Spleen (tissue), 7 donors: ENCODE results near the gene E2F3.

Experiments
- POLR2A ChIP-seq, 3 donors: fragments of 450-650 bp; IDR thresholded peaks; one replicate each; pipeline ENCODE4 v1.5.1; 2017; ENCODE audit warnings: antibody characterized with exemption in 3 of 3, mild to moderate bottlenecking in 1 of 3
- POLR2AphosphoS5 ChIP-seq, 3 donors: sonication (generic); formaldehyde crosslinking; IDR thresholded peaks; one replicate each; pipeline ENCODE4 v1.5.1; 2017; ENCODE audit warnings: antibody characterized with exemption in 3 of 3
- TF ChIP-seq, protein P1 (sequence below), 11 experiments: fragments of 200-600 bp in 7 of 11; fragments of 450-650 bp in 4 of 11; sonication (generic) in 4 of 11; IDR thresholded peaks in 8 of 11; conservative IDR thresholded peaks in 3 of 11; 1 replicate in 7 of 11; 2 replicates in 4 of 11; pipeline versions ENCODE4 v1.4.0 to v1.8.0; 2016 to 2021; ENCODE audit warnings: antibody characterized with exemption in 11 of 11, inconsistent platforms in 4 of 11, mild to moderate bottlenecking in 1 of 11
- donor health status: DM: no; HTN: no; CAD: no; lungs with moderate emphysema.
- donor health status: DM: no; HTN: no; CAD: no.
- donor health status: DM: no; HTN: no; CAD: no.

DNA sequence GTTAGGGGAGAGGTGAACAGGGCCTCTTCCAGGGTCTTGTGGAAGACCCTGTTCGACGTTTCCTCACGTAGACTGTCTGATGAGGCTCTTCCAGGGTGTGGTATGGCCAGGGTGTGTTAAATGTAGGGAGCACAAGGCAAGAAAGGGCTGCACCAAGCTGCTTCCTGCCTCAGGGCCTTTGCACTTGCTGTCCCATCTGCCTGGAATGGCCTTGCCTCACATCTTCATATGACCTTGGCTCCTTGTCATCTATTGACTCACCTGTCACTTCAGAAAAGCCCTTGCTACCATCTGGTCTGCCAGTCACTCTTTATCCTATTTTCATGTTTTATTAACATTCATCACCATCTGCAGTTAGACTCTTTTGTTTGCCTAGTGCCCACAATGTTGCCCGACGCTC, 31.0 kb downstream of the E2F3 start:
- TF ChIP-seq POLR2AphosphoS5 (IDR thresholded peaks at IDR 0.05) = no peak
- TF ChIP-seq, protein P1, sequence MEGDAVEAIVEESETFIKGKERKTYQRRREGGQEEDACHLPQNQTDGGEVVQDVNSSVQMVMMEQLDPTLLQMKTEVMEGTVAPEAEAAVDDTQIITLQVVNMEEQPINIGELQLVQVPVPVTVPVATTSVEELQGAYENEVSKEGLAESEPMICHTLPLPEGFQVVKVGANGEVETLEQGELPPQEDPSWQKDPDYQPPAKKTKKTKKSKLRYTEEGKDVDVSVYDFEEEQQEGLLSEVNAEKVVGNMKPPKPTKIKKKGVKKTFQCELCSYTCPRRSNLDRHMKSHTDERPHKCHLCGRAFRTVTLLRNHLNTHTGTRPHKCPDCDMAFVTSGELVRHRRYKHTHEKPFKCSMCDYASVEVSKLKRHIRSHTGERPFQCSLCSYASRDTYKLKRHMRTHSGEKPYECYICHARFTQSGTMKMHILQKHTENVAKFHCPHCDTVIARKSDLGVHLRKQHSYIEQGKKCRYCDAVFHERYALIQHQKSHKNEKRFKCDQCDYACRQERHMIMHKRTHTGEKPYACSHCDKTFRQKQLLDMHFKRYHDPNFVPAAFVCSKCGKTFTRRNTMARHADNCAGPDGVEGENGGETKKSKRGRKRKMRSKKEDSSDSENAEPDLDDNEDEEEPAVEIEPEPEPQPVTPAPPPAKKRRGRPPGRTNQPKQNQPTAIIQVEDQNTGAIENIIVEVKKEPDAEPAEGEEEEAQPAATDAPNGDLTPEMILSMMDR (IDR thresholded peaks at IDR 0.05 in 8 of 11, conservative IDR thresholded peaks at IDR 0.05 in 3 of 11) = no peak
- TF ChIP-seq POLR2A (IDR thresholded peaks at IDR 0.05) = no peak
